Activated gamma-delta T cell (primary cell): ENCODE results near the gene DNAJC13.

Experiments
- DNase-seq: peaks from one replicate; lab custom pipeline; 2025; lab: John Stamatoyannopoulos, UW

DNAJC13 gene

GRCh38 chr3:132461544-132461943 lies 44.2 kb downstream of the DNAJC13 start:
- DNase-seq, result no peak

- no peak for DNase-seq
Measured at GRCh38 chr3:132464066-132464465, 46.8 kb downstream of the DNAJC13 start.

DNA sequence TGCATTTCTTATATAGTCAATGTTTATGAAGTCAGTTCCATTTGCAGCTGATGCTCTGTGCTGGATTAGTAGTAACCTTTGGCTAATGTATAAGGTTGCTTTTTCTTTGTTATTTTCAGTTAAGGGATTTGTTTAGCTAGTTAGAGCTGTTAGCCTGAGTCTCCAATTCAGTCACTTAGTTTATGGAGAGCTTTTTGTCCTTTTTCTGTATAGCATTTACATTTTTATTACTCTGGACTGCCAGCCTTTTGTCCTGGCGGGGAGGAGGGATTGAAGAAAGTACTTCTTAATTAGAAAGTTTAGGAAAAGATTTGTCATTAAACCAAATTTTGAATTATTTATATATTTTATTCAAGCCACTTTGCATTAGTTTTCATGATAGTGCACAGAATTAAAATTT lies 52.0 kb downstream of the DNAJC13 start:
- DNase-seq, result no peak

DNA sequence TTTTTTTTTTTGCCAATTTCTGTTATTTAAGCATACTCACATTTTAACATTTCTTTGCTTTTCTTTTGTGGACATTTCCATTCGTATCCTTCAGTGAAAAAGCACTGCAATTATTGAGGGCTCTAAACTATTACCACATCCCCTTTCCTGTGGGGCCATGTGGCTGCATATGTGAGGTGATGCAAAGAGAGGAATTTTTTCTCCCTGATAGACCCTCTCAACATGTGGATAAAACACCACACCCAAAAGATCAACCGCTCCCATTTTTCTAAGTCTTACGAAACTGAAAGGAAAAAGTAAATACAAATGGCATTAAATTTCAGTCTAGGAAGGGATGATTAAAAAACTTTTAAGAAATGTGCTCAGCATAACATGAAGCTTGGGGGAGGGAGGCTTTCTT lies 68.8 kb downstream of the DNAJC13 start:
- no peak for DNase-seq

- no peak for DNase-seq
Measured at GRCh38 chr3:132488151-132488550, 70.8 kb downstream of the DNAJC13 start.

DNA sequence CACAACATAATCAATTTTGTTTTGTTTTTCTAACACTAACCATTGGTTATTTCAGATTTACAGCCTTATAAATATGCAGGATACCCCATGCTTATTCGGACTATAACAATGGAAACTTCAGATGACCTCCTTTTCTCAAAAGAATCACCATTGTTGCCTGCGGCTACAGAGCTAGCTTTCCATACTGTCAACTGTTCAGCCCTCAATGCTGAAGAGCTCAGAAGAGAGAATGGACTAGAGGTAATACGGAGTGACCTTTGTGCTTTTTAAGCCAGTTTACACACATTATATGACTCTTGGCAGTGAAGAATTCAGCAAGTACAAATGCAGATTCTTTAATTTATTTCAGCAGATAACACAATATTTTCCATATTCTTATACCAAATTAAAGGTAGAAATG lies 81.8 kb downstream of the DNAJC13 start:
- no peak for DNase-seq

GRCh38 chr3:132503559-132503958 lies 86.3 kb downstream of the DNAJC13 start:
- DNase-seq, result no peak

DNA sequence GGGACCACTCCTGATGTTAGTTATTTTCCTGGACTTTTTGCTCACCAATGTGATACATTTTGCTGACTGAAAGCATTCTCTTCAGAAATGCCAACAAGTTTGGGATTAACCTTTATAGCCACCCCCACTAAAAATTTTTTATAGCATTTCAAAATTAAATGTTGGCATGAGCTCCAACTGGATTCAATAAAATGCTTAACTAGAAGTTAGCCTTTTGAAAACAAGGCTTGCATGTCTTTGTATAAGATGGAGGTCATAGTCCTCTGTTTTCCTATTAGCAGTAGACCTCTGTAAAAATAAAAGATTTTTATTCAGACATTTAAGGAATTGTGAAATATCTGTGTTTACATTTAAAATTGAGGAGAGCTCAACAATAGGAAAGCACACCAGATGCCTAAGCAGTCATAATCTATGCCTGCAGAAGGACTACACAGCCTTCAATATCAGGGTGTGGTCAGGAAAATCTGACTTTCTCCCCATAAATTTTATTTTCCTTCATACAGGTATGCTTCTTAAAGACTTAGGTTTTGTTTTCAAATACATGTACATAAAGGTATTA lies 87.2 kb downstream of the DNAJC13 start:
- no peak for DNase-seq

- DNase-seq, result no peak
Measured at GRCh38 chr3:132507657-132508056, 90.4 kb downstream of the DNAJC13 start.

DNA sequence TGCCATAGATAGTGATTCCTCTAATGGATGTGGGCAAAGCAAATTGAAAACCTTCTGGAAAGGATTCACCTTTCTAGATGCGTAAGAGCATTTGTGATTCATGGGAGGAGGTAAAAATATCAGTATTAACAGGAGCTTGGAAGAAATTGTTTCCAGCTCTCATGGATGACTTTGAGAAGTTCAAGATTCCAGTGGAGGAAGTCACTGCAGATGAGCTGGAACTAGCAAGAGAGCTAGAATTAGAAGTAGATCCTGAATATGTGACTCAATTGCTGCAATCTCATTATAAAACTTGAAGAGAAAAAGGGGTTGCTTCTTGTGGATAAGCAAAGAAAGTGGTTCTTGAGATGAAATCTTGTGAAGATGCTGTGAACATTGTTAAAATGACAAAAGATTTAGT lies 91.8 kb downstream of the DNAJC13 start:
- DNase-seq, result no peak

- no peak for DNase-seq
Measured at GRCh38 chr3:132509506-132509905, 92.2 kb downstream of the DNAJC13 start.

- no peak for DNase-seq
Measured at GRCh38 chr3:132513057-132513456, 95.8 kb downstream of the DNAJC13 start.

GRCh38 chr3:132517311-132517710 lies 100.0 kb downstream of the DNAJC13 start:
- no peak for DNase-seq

- DNase-seq, result no peak
Measured at GRCh38 chr3:132519914-132520313, 102.6 kb downstream of the DNAJC13 start.

DNA sequence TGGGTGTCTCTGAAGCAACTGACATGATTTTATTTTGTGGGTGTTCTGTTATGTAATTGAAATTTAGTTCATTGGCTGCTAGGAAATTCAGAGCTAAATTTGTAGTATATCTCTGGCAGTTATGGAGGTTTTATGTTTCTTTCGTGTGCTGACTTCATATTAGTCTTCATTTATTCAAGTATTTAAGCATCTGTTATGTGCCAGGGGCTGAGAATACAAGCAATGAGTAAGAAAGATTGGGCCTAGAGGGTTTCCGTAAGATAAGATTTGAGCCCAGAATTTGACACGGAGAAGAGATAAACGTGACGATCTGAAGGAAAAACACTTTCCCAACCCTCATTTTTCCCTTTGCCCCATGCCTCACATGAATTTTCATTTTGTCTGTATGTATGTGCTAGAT lies 104.6 kb downstream of the DNAJC13 start:
- DNase-seq, result no peak

DNA sequence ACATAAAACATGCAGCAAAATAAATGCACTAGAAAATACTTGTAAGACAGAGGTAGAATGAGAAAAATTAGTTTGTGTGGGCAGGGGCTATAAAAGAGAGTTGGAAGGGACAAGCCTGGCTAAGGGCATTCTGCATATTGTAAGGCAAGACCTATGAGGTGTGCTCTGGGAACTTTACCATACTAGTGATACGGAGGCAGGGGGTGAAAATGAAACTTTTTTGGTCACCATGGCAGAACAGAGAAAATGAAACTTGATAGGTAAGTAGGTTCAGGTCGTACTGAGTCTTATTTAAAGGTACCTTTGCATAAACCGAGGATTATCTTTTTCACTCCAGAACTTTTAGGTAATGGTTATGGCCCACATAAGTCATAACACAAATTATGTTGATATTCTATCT lies 105.1 kb downstream of the DNAJC13 start:
- no peak for DNase-seq

DNA sequence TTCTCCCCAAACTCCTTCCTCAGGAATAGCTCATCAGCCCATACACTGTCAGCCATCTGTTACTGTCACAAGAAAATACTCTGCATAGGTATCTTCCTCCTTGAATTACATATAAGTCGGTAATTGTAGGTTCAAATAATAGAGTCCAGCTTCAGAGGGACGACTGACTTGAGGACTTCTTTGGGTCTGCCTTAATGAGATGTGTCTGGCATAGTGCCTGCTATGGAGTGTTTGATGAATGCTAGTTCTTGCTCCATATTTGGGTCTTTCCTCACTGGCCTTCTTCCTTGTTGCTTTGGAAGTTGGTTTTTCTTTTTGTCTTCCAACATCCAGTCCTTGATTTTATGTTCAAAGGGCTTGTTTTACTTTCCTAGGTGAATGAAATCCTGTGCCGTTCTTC lies 113.3 kb downstream of the DNAJC13 start:
- DNase-seq, result no peak

- no peak for DNase-seq
Measured at GRCh38 chr3:132535575-132536441, 118.5 kb downstream of the DNAJC13 start.

GRCh38 chr3:132536442-132537153 lies 119.3 kb downstream of the DNAJC13 start:
- DNase-seq, result no peak

DNA sequence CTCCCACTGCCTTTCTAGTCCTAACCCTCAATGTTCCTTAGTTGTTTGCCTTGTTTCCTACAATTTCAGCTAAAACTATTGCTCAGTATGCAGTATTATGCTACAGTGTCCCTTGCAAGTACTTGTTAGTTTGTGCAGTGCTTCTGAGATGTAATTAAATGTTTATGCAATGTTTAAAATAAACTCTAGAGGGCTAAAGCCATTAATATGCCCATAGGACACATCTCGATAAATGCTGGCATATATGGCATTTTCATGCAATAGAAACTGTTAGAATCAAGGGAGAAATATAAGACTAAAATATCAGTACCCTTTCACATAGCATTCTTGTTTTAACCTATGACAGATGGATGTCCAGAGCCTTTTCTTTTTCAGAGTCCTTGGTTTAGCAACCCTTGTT lies 120.0 kb downstream of the DNAJC13 start:
- DNase-seq, result no peak

DNA sequence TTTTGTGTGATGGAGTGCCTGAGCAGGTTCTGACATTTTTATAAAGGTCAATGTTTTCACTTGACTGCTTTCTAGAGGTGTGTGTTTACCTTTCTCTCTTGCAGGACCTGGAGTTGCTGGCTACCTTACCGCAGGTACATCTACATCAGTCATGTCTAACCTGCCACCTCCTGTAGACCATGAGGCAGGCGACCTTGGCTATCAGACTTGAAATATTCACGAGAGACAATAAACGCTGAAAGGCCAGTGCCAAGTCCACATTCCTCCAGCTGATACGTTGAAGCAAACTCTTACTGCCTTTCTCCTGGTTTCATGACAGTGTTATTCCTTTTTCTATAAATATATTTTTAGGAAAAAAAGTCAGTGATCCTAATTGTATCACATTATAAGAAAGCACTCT lies 120.8 kb downstream of the DNAJC13 start:
- no peak for DNase-seq

DNA sequence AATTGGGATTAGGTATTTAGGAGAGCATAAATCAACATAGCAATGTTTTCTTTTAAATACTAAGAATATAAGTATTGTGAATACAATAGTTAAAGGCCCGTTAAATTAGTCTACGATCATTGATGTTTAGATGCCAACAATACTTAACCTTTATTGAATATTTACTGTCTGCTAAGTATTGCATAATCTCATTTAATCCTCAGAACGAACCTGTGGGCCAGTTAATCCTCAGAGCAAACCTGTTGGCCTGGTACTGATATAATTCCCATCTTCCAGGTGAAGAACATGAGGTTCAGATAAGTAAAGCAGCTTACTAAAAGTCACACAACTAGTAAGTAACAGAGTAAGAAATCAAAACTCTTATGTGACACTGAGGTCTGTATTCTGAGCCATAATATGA lies 122.4 kb downstream of the DNAJC13 start:
- DNase-seq, result no peak

GRCh38 chr3:132542577-132542976 lies 125.3 kb downstream of the DNAJC13 start:
- DNase-seq, result no peak
